Thoracic aorta (tissue), 2 donors: ENCODE measurements around the gene DCTPP1. TPM values are rescaled to one million over a fixed set of nuclear protein-coding genes. Genes with fewer than 3 reads are reported as not detected.

Experiments
- ATAC-seq: fragments of 150-250 bp; one replicate; pipeline ENCODE4 v1.8.0; 2017; ENCODE audit warnings: low read depth; ENCODE audit not compliant: insufficient number of reproducible peaks, low FRiP score
- DNase-seq: peaks from one replicate; pipeline ENCODE4 v3.0.0-alpha.2; 2020; ENCODE audit warnings: low spot score
- H3K27ac ChIP-seq, 2 donors: fragments of 200-600 bp; sonication (generic); 1 replicate in 1 of 2; 2 replicates in 1 of 2; pipeline ENCODE4 v1.5.1; 2016; ENCODE audit warnings: mild to moderate bottlenecking in 2 of 2, moderate library complexity in 2 of 2
- H3K27me3 ChIP-seq: fragments of 200-600 bp; sonication (generic); replicated peaks from 2 replicates; pipeline ENCODE4 v1.6.0; 2016; ENCODE audit warnings: mild to moderate bottlenecking; ENCODE audit not compliant: insufficient read depth
- H3K36me3 ChIP-seq: fragments of 200-600 bp; sonication (generic); one replicate; pipeline ENCODE4 v1.5.1; 2016
- H3K4me1 ChIP-seq, 2 donors: fragments of 200-600 bp; sonication (generic); 1 replicate in 1 of 2; 2 replicates in 1 of 2; pipeline versions ENCODE4 v1.5.1 to v1.6.0; 2016; ENCODE audit warnings: low read depth in 2 of 2, mild to moderate bottlenecking in 1 of 2; ENCODE audit not compliant: control insufficient read depth in 1 of 2
- H3K4me3 ChIP-seq: fragments of 200-600 bp; sonication (generic); 2 replicates; pipeline ENCODE4 v1.5.1; 2016; ENCODE audit warnings: mild to moderate bottlenecking
- H3K9me3 ChIP-seq: fragments of 200-600 bp; sonication (generic); 2 replicates; pipeline ENCODE4 v1.5.1; 2016
- total RNA-seq, 2 donors: library from RNA; depleted of rRNA; stranded (reverse); fragments of >200 nt; gene quantifications; one replicate each; pipeline versions ENCODE4 v1.1.0 to v1.2.3, GENCODE V29; 2016
- TF ChIP-seq, protein P1 (sequence below): fragments of 200-600 bp; sonication (generic); IDR thresholded peaks from one replicate; pipeline ENCODE4 v1.5.1; 2019; ENCODE audit warnings: antibody characterized with exemption

Gene DCTPP1
- total RNA-seq, 2 donors from 2014 or later, result 16.7 to 24.0 TPM

DNA sequence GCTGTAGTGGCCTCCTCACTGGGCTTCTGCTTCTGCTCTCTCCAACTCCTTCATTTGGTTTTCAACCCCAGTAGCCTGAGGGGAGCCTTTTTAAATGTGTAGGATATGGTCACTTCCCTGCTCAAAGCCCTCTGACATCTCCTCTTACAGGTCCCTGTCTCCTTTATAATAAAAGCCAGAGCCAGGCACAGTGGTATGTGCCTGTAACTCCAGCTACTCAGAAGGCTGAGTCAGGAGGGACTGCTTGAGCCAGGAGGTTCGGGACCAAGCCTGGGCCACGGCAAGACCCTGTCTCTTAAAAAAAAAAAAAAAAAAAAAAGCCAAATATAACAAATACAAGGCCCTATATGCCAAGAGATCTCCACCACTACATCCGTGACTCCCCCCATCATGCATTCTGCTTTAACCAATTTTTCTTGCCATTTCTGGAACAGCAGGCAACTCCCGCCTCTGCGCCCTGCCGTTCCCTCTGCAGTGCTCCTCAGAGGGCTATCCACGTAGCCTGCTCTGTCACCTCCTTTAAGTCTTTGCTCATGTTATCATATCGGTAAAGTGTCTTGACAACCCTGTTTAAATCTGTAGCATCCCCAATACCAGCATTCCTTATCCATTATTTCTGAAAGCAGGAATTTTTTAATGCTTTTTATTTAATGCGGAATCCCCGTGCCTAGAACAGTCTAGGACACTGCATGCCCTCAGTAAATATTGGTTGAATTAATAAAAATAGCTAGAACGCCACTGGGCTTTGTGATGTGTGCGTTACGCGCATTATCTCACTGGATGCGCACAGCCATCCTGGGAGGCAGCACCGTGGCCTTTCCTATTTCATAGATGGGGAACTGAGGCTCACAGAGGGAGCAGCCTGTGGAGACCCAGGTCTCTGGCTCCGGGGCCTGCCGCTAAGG, 13.0 kb downstream of the DCTPP1 start:
- H3K4me3 ChIP-seq, result peak overlapping the region; percentile 68
- peaks cover 4 to 14% of the 10 kb centered on the region in 2 donors for H3K4me1 ChIP-seq
- no peaks in the 10 kb centered on the region for H3K9me3 ChIP-seq
- DNase-seq (no peak), ATAC-seq (no peak)
- TF ChIP-seq, protein P1, sequence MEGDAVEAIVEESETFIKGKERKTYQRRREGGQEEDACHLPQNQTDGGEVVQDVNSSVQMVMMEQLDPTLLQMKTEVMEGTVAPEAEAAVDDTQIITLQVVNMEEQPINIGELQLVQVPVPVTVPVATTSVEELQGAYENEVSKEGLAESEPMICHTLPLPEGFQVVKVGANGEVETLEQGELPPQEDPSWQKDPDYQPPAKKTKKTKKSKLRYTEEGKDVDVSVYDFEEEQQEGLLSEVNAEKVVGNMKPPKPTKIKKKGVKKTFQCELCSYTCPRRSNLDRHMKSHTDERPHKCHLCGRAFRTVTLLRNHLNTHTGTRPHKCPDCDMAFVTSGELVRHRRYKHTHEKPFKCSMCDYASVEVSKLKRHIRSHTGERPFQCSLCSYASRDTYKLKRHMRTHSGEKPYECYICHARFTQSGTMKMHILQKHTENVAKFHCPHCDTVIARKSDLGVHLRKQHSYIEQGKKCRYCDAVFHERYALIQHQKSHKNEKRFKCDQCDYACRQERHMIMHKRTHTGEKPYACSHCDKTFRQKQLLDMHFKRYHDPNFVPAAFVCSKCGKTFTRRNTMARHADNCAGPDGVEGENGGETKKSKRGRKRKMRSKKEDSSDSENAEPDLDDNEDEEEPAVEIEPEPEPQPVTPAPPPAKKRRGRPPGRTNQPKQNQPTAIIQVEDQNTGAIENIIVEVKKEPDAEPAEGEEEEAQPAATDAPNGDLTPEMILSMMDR, result no peak
- no peaks in the 10 kb centered on the region for H3K27me3 ChIP-seq
- peak overlapping the region; percentile 34 to 49 for H3K27ac ChIP-seq
- H3K36me3 ChIP-seq, result peaks cover 5% of the 10 kb centered on the region

DNA sequence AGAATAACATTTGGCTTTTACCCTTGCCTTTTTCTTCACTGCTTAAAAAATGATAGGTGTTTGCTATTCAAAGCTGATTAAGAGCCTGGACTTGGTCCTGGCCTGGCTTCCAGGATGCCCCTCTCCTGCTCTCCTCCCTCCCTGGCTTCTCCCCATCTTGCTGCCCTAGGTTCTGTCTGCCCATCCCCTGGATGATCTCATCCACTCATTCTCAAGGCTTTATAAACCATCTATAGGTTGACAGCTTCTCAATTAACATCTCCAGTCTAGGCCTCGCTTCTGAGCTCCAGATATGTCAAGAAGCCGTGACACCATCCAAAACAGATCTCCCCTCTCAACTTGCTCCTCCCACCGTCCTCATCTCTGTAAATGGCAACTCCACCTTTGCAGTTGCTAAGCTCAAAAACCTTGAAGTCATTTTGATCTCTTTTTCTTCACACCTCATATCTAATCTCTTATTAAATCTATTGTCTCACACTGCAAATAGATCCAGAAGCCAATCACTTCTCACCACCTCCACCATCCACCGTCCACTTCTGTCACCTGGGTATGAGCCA, 13.7 kb downstream of the DCTPP1 start:
- Histone ChIP-seq H3K27me3 (no peaks in the 10 kb centered on the region), H3K9me3 (no peaks in the 10 kb centered on the region), H3K4me1 (peaks cover 4 to 14% of the 10 kb centered on the region in 2 donors), H3K27ac (no peak overlapping the region), H3K36me3 (peaks cover 9% of the 10 kb centered on the region), H3K4me3 (no peak overlapping the region)
- ATAC-seq (no peak), DNase-seq (no peak)
- TF ChIP-seq, protein P1, result no peak

DNA sequence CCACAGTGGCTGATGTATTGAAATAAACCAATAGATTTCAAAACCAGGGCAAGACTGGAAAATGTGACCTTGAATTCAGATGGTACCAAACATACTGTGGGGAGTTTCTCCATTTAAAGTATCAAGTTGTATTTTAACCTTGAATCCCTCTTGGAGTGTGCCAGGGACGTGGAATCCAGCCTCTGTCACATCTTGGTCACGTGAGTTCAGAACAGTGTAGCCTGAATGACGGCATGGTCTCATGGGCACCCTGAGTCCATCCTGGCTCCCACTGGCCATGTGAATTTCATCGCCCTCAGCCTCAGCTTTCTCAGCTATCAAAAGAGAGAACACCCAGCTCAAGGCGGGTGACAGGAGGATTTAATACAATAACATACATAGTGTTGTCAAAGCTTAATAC, 15.7 kb downstream of the DCTPP1 start:
- H3K9me3 ChIP-seq, result no peaks in the 10 kb centered on the region
- no peak for DNase-seq
- H3K27ac ChIP-seq, result no peak overlapping the region
- no peak for ATAC-seq
- TF ChIP-seq, protein P1, result no peak
- H3K27me3 ChIP-seq, result no peaks in the 10 kb centered on the region
- H3K4me3 ChIP-seq, result no peak overlapping the region
- peaks cover 9% of the 10 kb centered on the region for H3K36me3 ChIP-seq
- H3K4me1 ChIP-seq, result peaks cover 9 to 23% of the 10 kb centered on the region in 2 donors

DNA sequence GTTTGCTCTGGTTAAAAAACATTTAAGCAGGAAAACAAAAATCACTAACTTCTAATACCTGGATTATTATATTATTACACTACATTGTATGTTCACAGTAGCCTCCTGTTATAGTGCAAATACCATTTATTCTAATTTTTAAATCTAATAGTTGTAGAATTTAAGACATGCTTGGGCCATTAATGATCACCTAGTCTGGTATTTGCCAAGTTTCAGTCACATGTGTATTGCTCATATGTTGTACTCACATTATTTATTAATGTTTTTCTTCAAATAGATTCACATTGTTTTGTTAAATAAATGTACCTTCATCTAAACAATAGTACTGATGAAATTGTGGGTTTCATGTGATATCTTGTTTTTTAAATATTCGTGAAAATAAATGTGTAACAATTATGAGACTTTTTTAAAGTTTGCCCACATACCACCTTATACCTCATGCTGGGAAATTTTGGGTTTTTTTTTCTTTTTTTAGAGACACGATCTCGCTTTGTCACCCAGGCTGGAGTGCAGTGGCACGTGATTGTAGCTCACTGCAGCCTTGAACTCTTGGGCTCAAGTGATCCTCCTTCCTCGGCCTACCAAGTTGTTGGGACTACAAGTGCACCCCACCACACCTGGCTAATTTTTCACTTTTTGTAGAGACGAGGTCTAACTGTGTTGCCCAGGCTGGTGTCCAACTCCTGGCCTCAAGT, 16.6 kb downstream of the DCTPP1 start:
- peaks cover 9% of the 10 kb centered on the region for H3K36me3 ChIP-seq
- H3K27me3 ChIP-seq, result no peaks in the 10 kb centered on the region
- no peaks in the 10 kb centered on the region for H3K9me3 ChIP-seq
- TF ChIP-seq, protein P1, result no peak
- DNase-seq (no peak), ATAC-seq (no peak)
- H3K4me1 ChIP-seq, result peaks cover 15 to 30% of the 10 kb centered on the region in 2 donors
- H3K27ac ChIP-seq, result no peak overlapping the region
- H3K4me3 ChIP-seq, result no peak overlapping the region
